GM18867 (cell line): ENCODE data around the gene GOT1.
A peak's percentile ranks its signal among the peaks of the same experiment; 100 is the strongest.

ENCODE experiments used
- ATAC-seq: cut with Tn5 transposase; IDR thresholded peaks from one replicate; pipeline ENCODE4 v1.9.1; 2021; ENCODE audit warnings: mild to moderate bottlenecking, moderate library complexity; ENCODE audit not compliant: unreplicated experiment

The GOT1 gene

GRCh38 chr10:99433378-99434020, 3.1 kb upstream of the GOT1 start:
- ATAC-seq = no peak

DNA sequence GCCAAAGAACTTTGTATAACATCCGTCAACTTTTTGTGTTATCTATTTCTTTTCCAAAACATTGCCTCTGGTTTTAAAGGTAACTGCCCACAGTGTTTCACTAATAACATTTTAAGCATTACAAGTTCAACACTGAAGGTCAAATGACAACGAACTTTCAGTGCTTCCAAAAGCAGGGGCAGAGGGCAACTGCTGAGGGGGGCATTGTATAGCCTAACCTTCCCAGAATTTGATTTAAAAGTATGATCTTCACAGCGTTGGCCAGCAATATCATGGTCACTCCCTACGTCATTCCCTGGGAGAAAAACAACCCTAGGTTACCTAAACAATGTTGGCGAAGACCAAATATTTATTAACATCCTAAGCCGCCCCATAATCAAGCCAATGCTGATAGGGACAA, 2.5 kb upstream of the GOT1 start:
- ATAC-seq = no peak

DNA sequence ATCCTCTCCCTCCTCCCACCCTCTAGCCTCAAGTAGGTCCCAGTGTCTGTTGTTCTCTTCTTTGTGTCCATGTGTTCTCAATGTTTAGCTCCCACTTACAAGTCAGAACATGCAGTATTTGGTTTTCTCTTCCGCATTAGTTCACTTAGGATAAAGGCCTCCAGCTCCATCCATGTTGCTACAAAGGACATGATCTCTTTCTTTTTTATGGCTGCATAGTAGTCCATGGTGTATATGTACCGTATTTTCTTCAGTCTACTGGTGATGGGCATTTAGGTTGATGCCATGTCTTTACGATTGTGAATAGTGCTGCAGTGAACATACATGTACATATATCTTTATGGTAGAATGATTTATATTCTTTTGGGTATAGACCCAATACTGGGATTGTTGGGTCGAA, 1.6 kb upstream of the GOT1 start:
- no peak for ATAC-seq

DNA sequence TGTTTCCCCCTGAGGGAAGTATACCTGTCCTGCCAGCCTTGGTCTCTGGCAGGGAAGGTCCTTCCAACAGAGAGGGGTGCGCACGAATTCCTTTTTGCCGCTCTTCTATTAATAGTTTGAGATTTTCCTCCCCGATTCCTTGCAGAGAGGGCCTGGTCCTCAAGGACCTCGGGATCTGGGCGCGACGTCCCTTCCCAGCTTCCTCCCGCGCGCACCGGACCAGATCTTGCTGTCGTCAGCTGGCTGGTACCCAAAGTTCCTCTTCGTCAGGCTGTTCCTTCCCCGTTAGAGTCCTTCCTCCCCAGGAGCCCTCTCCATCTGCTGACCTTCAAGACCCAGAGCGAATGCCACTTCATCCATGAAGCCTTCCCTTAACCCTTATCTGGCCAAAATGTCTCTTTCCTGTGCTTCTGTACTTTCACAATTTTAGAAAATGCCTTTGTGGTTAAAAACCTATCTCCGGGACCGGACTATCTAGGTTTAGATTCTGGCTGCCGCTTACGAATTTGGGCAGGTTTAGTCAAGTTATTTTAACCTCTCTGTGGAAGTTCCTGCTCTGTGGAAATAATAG, 851 bp upstream of the GOT1 start:
- ATAC-seq = no peak

DNA sequence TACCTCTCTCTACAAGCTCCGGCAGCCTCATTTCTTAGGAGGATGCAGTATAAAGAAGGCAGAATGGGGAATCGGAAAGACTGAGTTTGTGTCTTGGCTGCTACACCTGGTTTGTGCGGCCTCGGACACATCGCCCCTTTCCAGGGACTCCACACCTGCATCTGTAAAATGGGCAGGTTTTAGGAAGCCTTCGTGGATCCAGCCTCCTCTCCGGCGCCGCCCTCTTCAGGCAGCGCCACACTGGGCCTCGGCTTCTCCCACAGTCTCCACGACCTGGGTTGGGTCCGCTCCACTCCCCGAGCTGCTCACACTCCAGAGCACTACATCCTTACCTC, 341 bp downstream of the GOT1 start:
- ATAC-seq = peak; percentile 16

GRCh38 chr10:99429517-99430095, 818 bp downstream of the GOT1 start:
- ATAC-seq = no peak

DNA sequence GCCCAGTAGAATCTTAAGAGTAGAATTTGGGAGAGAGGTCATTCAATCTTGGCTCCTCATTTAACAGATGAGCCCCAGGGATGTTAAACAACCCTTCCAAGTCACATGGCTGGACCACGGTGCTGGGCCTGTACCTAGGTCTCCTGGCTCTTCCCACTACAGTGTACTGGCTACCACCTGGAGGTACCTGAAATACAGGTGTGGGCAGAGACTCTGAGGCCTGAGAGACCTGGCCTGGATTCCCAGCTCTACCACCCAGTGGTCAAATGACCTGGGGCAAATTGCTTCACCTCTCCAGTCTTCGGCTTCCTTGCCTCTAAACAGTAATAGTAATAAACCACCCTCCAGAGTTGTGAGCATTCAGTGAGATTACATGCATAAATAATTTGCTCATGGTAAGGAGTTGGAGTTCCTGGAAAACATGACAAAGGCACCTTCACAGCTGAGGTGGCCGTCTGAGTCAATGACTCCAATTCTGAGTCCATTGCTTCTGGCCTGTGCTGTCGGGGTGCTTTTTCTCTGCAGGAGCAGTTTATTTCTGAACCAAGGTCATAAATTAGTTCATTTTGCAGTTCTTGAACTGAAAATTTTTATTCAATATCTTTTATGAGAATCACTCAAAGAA, 2.7 kb downstream of the GOT1 start:
- no peak for ATAC-seq

- ATAC-seq = no peak
These were observed 3.7 kb downstream of the GOT1 start for GRCh38 chr10:99426689-99427088.

GRCh38 chr10:99425204-99425603, 5.2 kb downstream of the GOT1 start:
- no peak for ATAC-seq

DNA sequence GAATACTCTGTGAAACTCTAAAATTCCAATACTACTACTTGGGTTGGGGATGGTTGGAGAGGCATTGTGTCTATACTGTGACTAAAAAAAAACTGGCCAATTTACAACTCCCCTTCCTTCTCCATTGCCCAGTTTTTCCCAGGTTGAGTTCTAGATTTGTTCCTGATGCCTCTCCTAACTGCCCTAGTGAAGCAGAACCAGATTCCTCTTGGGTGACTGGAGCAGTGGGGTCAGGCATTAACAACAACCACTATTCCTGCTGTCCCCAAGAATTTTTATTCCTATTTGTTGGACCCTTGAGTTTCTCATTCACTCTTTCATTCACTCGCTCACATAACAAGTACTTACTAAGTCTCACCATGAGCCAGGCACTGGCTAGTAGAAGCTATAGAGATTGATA, 5.8 kb downstream of the GOT1 start:
- ATAC-seq = no peak

- no peak for ATAC-seq
These were observed 7.8 kb downstream of the GOT1 start for GRCh38 chr10:99422529-99423096.

GRCh38 chr10:99421233-99421739, 9.1 kb downstream of the GOT1 start:
- no peak for ATAC-seq

- no peak for ATAC-seq
These were observed 10.7 kb downstream of the GOT1 start for GRCh38 chr10:99419688-99420087.

GRCh38 chr10:99418910-99419624, 11.4 kb downstream of the GOT1 start:
- no peak for ATAC-seq

DNA sequence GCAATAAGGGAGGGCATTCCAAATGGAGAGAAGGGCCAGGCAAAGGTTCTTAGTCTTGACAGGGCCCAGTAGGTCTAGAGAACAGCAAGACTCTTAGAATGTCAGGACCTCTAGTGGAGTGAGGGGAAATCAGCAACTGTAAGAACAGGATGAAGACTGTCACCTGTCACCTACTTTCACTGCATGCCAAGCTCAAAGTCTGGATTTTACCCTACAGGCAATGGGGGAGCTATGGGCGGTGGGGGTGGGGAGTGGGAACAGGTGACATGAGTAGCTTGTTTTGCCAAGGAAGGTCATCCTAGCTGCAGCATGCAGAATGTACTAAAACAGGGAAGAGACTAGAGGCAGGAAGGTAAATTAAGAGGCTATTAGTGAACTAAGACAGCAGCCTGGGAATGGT, 18.3 kb downstream of the GOT1 start:
- no peak for ATAC-seq

DNA sequence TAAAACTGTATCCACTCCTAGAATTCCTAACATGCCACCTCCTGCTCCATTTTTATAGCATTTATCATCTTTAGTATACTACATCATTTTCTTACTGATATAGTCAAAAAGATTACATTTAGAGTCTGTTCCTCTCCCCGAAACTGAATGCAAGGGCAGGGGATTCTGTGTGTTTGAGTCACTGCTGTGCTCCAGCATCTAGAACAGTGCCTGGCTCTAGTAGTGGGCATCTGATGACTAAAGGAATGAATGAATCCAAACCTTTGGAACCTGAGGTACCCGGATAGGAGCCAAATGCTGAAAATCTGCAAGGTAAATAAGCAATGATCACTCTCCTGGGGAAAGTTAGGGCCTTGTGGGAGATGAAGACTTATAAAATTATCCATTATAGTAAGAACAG, 18.9 kb downstream of the GOT1 start:
- ATAC-seq = no peak

DNA sequence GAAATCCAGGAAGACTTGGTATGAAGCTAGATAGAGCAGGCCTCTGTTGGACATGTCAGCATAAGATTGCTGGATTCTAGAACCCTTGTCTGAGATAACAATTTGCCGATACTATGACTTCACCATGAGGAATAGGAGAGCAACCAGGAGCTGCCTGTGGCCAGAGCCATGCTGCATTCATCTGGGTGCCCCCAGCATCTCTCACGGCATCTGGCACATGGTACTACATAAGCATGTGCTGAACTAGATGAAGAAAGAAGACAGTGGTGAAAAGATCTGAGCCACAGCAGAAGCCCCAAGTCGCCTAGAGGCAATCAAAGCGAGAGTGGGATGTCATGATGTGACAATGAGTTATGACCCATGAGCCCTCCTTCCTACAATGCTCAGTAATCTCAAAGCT, 19.5 kb downstream of the GOT1 start:
- no peak for ATAC-seq

GRCh38 chr10:99410146-99410545, 20.3 kb downstream of the GOT1 start:
- no peak for ATAC-seq

- ATAC-seq = no peak
These were observed 24.3 kb downstream of the GOT1 start for GRCh38 chr10:99406149-99406548.

DNA sequence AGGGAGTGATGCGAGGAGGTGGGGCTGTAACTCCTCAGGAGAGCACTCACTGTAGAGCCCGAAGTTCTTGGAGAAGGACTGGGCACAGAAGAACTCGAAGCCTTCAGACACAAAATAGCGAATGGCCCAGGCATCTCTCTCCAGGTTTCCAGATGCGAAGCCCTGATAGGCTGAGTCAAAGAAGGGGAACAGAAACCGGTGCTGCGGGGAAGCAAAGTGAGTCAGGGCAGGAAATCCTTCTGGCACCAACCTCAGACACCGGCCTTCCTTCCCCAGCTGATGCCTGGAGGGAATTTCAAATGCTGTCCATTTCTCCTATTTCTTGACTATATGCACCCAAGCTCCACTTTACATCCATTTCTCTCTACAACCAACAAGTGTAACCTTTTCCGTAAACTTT, 26.8 kb downstream of the GOT1 start:
- ATAC-seq = no peak

GRCh38 chr10:99399664-99400063, 30.8 kb downstream of the GOT1 start:
- no peak for ATAC-seq
